Activated T-helper 1 cell treated with anti-CD3 and anti-CD28 coated beads, Interleukin-12 subunit alpha, Interleukin-12 subunit beta, Interleukin-2, Interleukin-4 antibody, amounts not matched to agents 30 ng/mL and 10 ng/mL and 1 ng/mL, durations not matched to agents 14 hours and 24 hours and 36 hours (primary cell): ENCODE data around the gene FBXW9. TPM values are rescaled to one million over a fixed set of nuclear protein-coding genes. Genes with fewer than 3 reads are reported as not detected.
"Not testable (repeated sequence)": the region's sequence is repeated elsewhere in the genome, so short reads cannot be mapped to it uniquely, and the experiment has no call there.

Experiments
- DNase-seq: peaks from one replicate; pipeline ENCODE4 v3.0.0; 2021; ENCODE audit warnings: low spot score
- H3K27ac Mint-ChIP-seq: one replicate; pipeline ENCODE4 v1.8.0; 2021; ENCODE audit warnings: mild to moderate bottlenecking, mixed read lengths
- H3K27me3 Mint-ChIP-seq: one replicate; pipeline ENCODE4 v1.8.0; 2022; ENCODE audit warnings: mild to moderate bottlenecking, moderate library complexity, mixed read lengths; ENCODE audit not compliant: insufficient read depth
- H3K36me3 Mint-ChIP-seq: one replicate; pipeline ENCODE4 v1.8.0; 2021; ENCODE audit warnings: low read depth, mixed read lengths
- H3K4me1 Mint-ChIP-seq: one replicate; pipeline ENCODE4 v1.8.0; 2021; ENCODE audit warnings: low read depth, mixed read lengths
- H3K4me3 Mint-ChIP-seq: one replicate; pipeline ENCODE4 v1.8.0; 2021; ENCODE audit warnings: mild to moderate bottlenecking, moderate library complexity, mixed read lengths
- H3K9me3 Mint-ChIP-seq: one replicate; pipeline ENCODE4 v1.8.0; 2021; ENCODE audit warnings: mixed read lengths
- intact Hi-C: fragments of 100-400 bp; cut with micrococcal nuclease; formaldehyde crosslinking; loops from one replicate; pipeline ENCODE4 v1.15.1; 2024
- total RNA-seq: library from RNA; stranded (reverse); gene quantifications from 2 replicates; pipeline ENCODE4 v1.2.3, GENCODE V29; 2022

The FBXW9 gene
- total RNA-seq, 1 donor from 2014 or later = 11.8 TPM

GRCh38 chr19:12656899-12657571 is 39.4 kb downstream of the FBXW9 start:
- no peaks in the 10 kb centered on the region for H3K27me3 Mint-ChIP-seq
- peaks cover 4% of the 10 kb centered on the region for H3K4me1 Mint-ChIP-seq
- no peak overlapping the region for H3K27ac Mint-ChIP-seq
- no peaks in the 10 kb centered on the region for H3K9me3 Mint-ChIP-seq
- H3K4me3 Mint-ChIP-seq = no peak overlapping the region
- H3K36me3 Mint-ChIP-seq = peaks cover 34% of the 10 kb centered on the region
- intact Hi-C loops = no loop called here
- DNase-seq = no peak

GRCh38 chr19:12655546-12655945 is 40.9 kb downstream of the FBXW9 start:
- intact Hi-C loops = no loop called here
- Mint-ChIP-seq H3K36me3 (peaks cover 32% of the 10 kb centered on the region), H3K27ac (peak overlapping the region; percentile 27), H3K27me3 (no peaks in the 10 kb centered on the region), H3K9me3 (no peaks in the 10 kb centered on the region), H3K4me3 (no peak overlapping the region), H3K4me1 (peaks cover 4% of the 10 kb centered on the region)
- no peak for DNase-seq

- intact Hi-C loops = no loop called here
- H3K9me3 Mint-ChIP-seq = no peaks in the 10 kb centered on the region
- peaks cover 4% of the 10 kb centered on the region for H3K4me1 Mint-ChIP-seq
- no peak overlapping the region for H3K27ac Mint-ChIP-seq
- peaks cover 30% of the 10 kb centered on the region for H3K36me3 Mint-ChIP-seq
- H3K4me3 Mint-ChIP-seq = no peak overlapping the region
- no peak for DNase-seq
- H3K27me3 Mint-ChIP-seq = no peaks in the 10 kb centered on the region
Measured at GRCh38 chr19:12652219-12652618, 44.2 kb downstream of the FBXW9 start.

- DNase-seq = no peak
- Mint-ChIP-seq H3K27ac (no peak overlapping the region), H3K36me3 (peaks cover 17% of the 10 kb centered on the region), H3K4me3 (no peak overlapping the region), H3K4me1 (no peaks in the 10 kb centered on the region), H3K9me3 (no peaks in the 10 kb centered on the region), H3K27me3 (no peaks in the 10 kb centered on the region)
- intact Hi-C loops = no loop called here
Measured at GRCh38 chr19:12649941-12650340, 46.5 kb downstream of the FBXW9 start.

- Mint-ChIP-seq H3K4me1 (no peaks in the 10 kb centered on the region), H3K36me3 (peaks cover 29% of the 10 kb centered on the region), H3K9me3 (no peaks in the 10 kb centered on the region), H3K27ac (no peak overlapping the region), H3K27me3 (no peaks in the 10 kb centered on the region), H3K4me3 (no peak overlapping the region)
- DNase-seq = no peak
- intact Hi-C loops = no loop called here
Measured at GRCh38 chr19:12648088-12648487, 48.3 kb downstream of the FBXW9 start.

GRCh38 chr19:12647490-12648071 is 48.9 kb downstream of the FBXW9 start:
- no peak for DNase-seq
- Mint-ChIP-seq H3K27me3 (no peaks in the 10 kb centered on the region), H3K4me1 (no peaks in the 10 kb centered on the region), H3K9me3 (no peaks in the 10 kb centered on the region), H3K36me3 (peaks cover 29% of the 10 kb centered on the region), H3K27ac (no peak overlapping the region), H3K4me3 (no peak overlapping the region)
- intact Hi-C loops = loop anchor here (1.0 kb wide), 1 partner anchor 19 kb away; the partner anchor contains the start of genes MAN2B1 and WDR83

- Mint-ChIP-seq H3K27me3 (no peaks in the 10 kb centered on the region), H3K36me3 (peaks cover 27% of the 10 kb centered on the region), H3K27ac (no peak overlapping the region), H3K4me1 (no peaks in the 10 kb centered on the region), H3K4me3 (no peak overlapping the region), H3K9me3 (no peaks in the 10 kb centered on the region)
- no peak for DNase-seq
- intact Hi-C loops = loop anchor here (1.0 kb wide), 1 partner anchor 19 kb away; the partner anchor contains the start of genes MAN2B1 and WDR83
Measured at GRCh38 chr19:12647047-12647446, 49.4 kb downstream of the FBXW9 start.

- no peak overlapping the region for H3K4me3 Mint-ChIP-seq
- H3K4me1 Mint-ChIP-seq = no peaks in the 10 kb centered on the region
- intact Hi-C loops = no loop called here
- H3K36me3 Mint-ChIP-seq = peaks cover 25% of the 10 kb centered on the region
- no peaks in the 10 kb centered on the region for H3K27me3 Mint-ChIP-seq
- DNase-seq = no peak
- no peak overlapping the region for H3K27ac Mint-ChIP-seq
- no peaks in the 10 kb centered on the region for H3K9me3 Mint-ChIP-seq
Measured at GRCh38 chr19:12646551-12646950, 49.9 kb downstream of the FBXW9 start.

- H3K27me3 Mint-ChIP-seq, H3K9me3 Mint-ChIP-seq, DNase-seq, H3K4me3 Mint-ChIP-seq, H3K27ac Mint-ChIP-seq, H3K4me1 Mint-ChIP-seq, intact Hi-C loops: not testable (repeated sequence)
- peaks cover 20% of the 10 kb centered on the region for H3K36me3 Mint-ChIP-seq
Measured at GRCh38 chr19:12643716-12644115, 52.7 kb downstream of the FBXW9 start.

- H3K27ac Mint-ChIP-seq = no peak overlapping the region
- DNase-seq = no peak
- H3K4me3 Mint-ChIP-seq = no peak overlapping the region
- H3K4me1 Mint-ChIP-seq = peaks cover 9% of the 10 kb centered on the region
- H3K27me3 Mint-ChIP-seq = no peaks in the 10 kb centered on the region
- H3K36me3 Mint-ChIP-seq = peaks cover 20% of the 10 kb centered on the region
- intact Hi-C loops = no loop called here
- H3K9me3 Mint-ChIP-seq = no peaks in the 10 kb centered on the region
Measured at GRCh38 chr19:12642506-12642905, 53.9 kb downstream of the FBXW9 start.

- H3K27ac Mint-ChIP-seq = no peak overlapping the region
- no peaks in the 10 kb centered on the region for H3K9me3 Mint-ChIP-seq
- intact Hi-C loops = loop anchor here (2.0 kb wide), 1 partner anchor 31 kb away; the partner anchor contains the start of genes ZNF490 and ZNF791
- no peak for DNase-seq
- peaks cover 9% of the 10 kb centered on the region for H3K4me1 Mint-ChIP-seq
- H3K27me3 Mint-ChIP-seq = no peaks in the 10 kb centered on the region
- H3K4me3 Mint-ChIP-seq = no peak overlapping the region
- peaks cover 20% of the 10 kb centered on the region for H3K36me3 Mint-ChIP-seq
Measured at GRCh38 chr19:12641456-12641855, 55.0 kb downstream of the FBXW9 start.

- intact Hi-C loops = loop anchor here (1.0 to 2.0 kb wide), 4 partner anchors 26 to 76 kb away; partner anchors contain the start of genes MAN2B1, WDR83, ZNF490 and ZNF791
- peak overlapping the region; percentile 63 for H3K27ac Mint-ChIP-seq
- peak overlapping the region; percentile 53 for H3K4me3 Mint-ChIP-seq
- DNase-seq = peak; percentile 72
- peaks cover 23% of the 10 kb centered on the region for H3K36me3 Mint-ChIP-seq
- peaks cover 3% of the 10 kb centered on the region for H3K9me3 Mint-ChIP-seq
- no peaks in the 10 kb centered on the region for H3K27me3 Mint-ChIP-seq
- peaks cover 13% of the 10 kb centered on the region for H3K4me1 Mint-ChIP-seq
Measured at GRCh38 chr19:12639901-12640613, 56.4 kb downstream of the FBXW9 start.
